Measurements from ENCODE around the gene PRKCA. TPM values are rescaled to one million over a fixed set of nuclear protein-coding genes. Genes with fewer than 3 reads are reported as not detected.

The PRKCA gene
- total RNA-seq, 4 donors from 2014 or later, result 3.9 to 12.1 (median 7.0) TPM

- no peak for TF ChIP-seq CTCF (IDR thresholded peaks at IDR 0.05; ENCODE audit: low read depth)
Observed at GRCh38 chr17:66837885-66838665, 535.7 kb downstream of the PRKCA start.

- no peak for TF ChIP-seq CTCF (IDR thresholded peaks at IDR 0.05; ENCODE audit: low read depth)
Observed at GRCh38 chr17:66839616-66840015, 537.2 kb downstream of the PRKCA start.

GRCh38 chr17:66840061-66840460 is 537.6 kb downstream of the PRKCA start:
- TF ChIP-seq CTCF (IDR thresholded peaks at IDR 0.05; ENCODE audit: low read depth), result no peak

- no peak for TF ChIP-seq CTCF (IDR thresholded peaks at IDR 0.05; ENCODE audit: low read depth)
Observed at GRCh38 chr17:66841328-66841727, 538.9 kb downstream of the PRKCA start.

GRCh38 chr17:66841744-66842143 is 539.3 kb downstream of the PRKCA start:
- TF ChIP-seq CTCF (IDR thresholded peaks at IDR 0.05; ENCODE audit: low read depth), result no peak

GRCh38 chr17:66842505-66842904 is 540.1 kb downstream of the PRKCA start:
- TF ChIP-seq CTCF (IDR thresholded peaks at IDR 0.05; ENCODE audit: low read depth), result no peak

- TF ChIP-seq CTCF (IDR thresholded peaks at IDR 0.05; ENCODE audit: low read depth), result no peak
Observed at GRCh38 chr17:66842959-66843358, 540.5 kb downstream of the PRKCA start.
